Neural progenitor cell (in vitro differentiated cells): ENCODE data around the gene TMEM114. TPM values are rescaled to one million over a fixed set of nuclear protein-coding genes. Genes with fewer than 3 reads are reported as not detected.

ENCODE experiments used
- DNase-seq: peaks from one replicate; pipeline ENCODE4 v3.0.0-alpha.2; 2016; ENCODE audit warnings: low spot score
- H2AFZ ChIP-seq: fragments of 200-600 bp; sonication (generic); replicated peaks from 2 replicates; pipeline ENCODE4 v1.6.1; 2016; ENCODE audit warnings: antibody characterized with exemption
- H3F3A ChIP-seq: fragments of 200-600 bp; sonication (generic); 2 replicates; pipeline ENCODE4 v1.6.1; 2016; ENCODE audit warnings: antibody characterized with exemption, low read depth
- H3K27ac ChIP-seq: fragments of 200-600 bp; sonication (generic); 2 replicates; pipeline ENCODE4 v1.5.1; 2016; ENCODE audit warnings: mild to moderate bottlenecking
- H3K27me3 ChIP-seq: fragments of 200-600 bp; sonication (generic); 2 replicates; pipeline ENCODE4 v1.6.1; 2016; ENCODE audit warnings: mild to moderate bottlenecking, moderate library complexity
- H3K36me3 ChIP-seq: fragments of 200-600 bp; sonication (generic); 2 replicates; pipeline ENCODE4 v1.5.1; 2016
- H3K4me1 ChIP-seq: fragments of 200-600 bp; sonication (generic); 2 replicates; pipeline ENCODE4 v1.6.1; 2016; ENCODE audit warnings: mixed run types
- H3K4me2 ChIP-seq: fragments of 200-600 bp; sonication (generic); 2 replicates; pipeline ENCODE4 v1.6.1; 2016
- H3K4me3 ChIP-seq: fragments of 200-600 bp; sonication (generic); 2 replicates; pipeline ENCODE4 v1.5.1; 2016
- H3K79me2 ChIP-seq: fragments of 200-600 bp; sonication (generic); 2 replicates; pipeline ENCODE4 v1.6.1; 2016; ENCODE audit warnings: low read depth
- H3K9ac ChIP-seq: fragments of 200-600 bp; sonication (generic); 2 replicates; pipeline ENCODE4 v1.6.1; 2016
- H3K9me3 ChIP-seq: fragments of 200-600 bp; sonication (generic); 2 replicates; pipeline ENCODE4 v1.5.1; 2016; ENCODE audit warnings: low read depth
- H4K20me1 ChIP-seq: fragments of 200-600 bp; sonication (generic); 2 replicates; pipeline ENCODE4 v1.6.1; 2016; ENCODE audit warnings: low read depth
- H3K27ac Mint-ChIP-seq: 3 replicates; pipeline ENCODE4 v1.8.0; 2021; ENCODE audit warnings: mixed read lengths
- H3K27me3 Mint-ChIP-seq: 2 replicates; pipeline ENCODE4 v1.8.0; 2022; ENCODE audit warnings: low read depth, mild to moderate bottlenecking, inconsistent platforms, moderate library complexity, mixed read lengths; ENCODE audit not compliant: insufficient read depth
- H3K36me3 Mint-ChIP-seq: 3 replicates; pipeline ENCODE4 v1.8.0; 2021; ENCODE audit warnings: mixed read lengths
- H3K4me1 Mint-ChIP-seq: 3 replicates; pipeline ENCODE4 v1.8.0; 2021; ENCODE audit warnings: mixed read lengths
- H3K4me3 Mint-ChIP-seq: 3 replicates; pipeline ENCODE4 v1.8.0; 2021; ENCODE audit warnings: mild to moderate bottlenecking, moderate library complexity, mixed read lengths
- H3K9me3 Mint-ChIP-seq: 3 replicates; pipeline ENCODE4 v1.8.0; 2020; ENCODE audit warnings: mixed read lengths
- EZH2 ChIP-seq: fragments of 200-600 bp; sonication (generic); IDR thresholded peaks from 2 replicates; pipeline ENCODE4 v1.6.1; 2017; ENCODE audit warnings: antibody characterized with exemption, mild to moderate bottlenecking, moderate library complexity
- EZH2phosphoT487 ChIP-seq: fragments of 200-600 bp; sonication (generic); IDR thresholded peaks from 2 replicates; pipeline ENCODE4 v1.6.1; 2017; ENCODE audit warnings: antibody characterized with exemption
- total RNA-seq: library from RNA; depleted of rRNA; stranded (reverse); fragments of >200 nt; gene quantifications from 2 replicates; pipeline ENCODE4 v1.2.3, GENCODE V29; 2015; ENCODE audit warnings: low replicate concordance
- TF ChIP-seq, protein P1 (sequence below): fragments of 200-600 bp; sonication (generic); IDR thresholded peaks from 2 replicates; pipeline ENCODE4 v1.5.1; 2017; ENCODE audit warnings: antibody characterized with exemption, mild to moderate bottlenecking

TMEM114 gene
- total RNA-seq = 1.3 TPM in 1 of 2 replicates, not detected in the other

DNA sequence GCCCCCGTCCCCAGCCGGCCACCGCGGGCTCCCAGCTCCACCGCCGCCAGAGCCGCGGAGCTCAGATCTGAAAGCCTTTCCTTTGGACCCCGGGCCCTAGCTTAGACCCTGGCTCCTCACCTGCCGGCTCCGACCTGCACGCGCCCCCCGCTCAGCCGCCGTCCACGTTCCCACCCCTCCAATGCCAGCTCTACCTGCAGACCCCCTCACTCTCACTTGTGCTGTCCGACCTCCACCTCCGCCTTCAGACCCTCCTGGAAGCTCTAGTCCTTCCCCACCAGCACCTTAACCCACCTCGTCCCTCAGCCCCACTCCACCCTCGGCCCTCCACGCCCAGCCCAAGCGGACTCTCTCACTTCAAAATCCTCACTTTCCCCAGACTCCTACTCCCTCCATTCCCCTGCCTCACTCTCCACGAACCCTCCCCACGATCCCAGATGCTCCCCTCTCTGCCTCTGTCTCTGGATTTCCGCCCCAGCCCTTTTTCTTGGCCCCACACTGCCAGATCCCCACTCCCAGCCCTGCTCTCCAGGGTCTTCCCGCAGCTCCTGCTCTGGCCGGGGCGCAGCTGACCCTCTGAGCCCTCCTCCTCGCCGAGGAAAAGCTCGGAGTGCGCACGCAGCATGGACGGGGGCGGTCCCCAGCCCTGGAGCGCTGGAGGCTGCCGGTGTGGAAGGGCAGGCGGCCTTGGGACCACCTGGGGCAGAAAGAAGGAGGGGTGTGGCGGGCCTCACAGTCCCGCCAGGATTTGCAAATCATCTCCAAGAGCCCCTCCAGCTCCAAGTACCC is at the start of gene TMEM114:
Gene TMEM114 (minus strand): TSS at position 612 of the 789 bp plus-strand sequence. CDS start 673 bp downstream, outside the sequence.
- peak within 1 kb of the TSS; percentile 79 for H3K4me3 Mint-ChIP-seq
- no peak within 1 kb of the TSS for H3K27ac Mint-ChIP-seq
- no peak within 1 kb of the TSS for H3K9ac ChIP-seq
- H3K4me1 Mint-ChIP-seq = peaks cover 7% of the 10 kb centered on the region
- peaks cover 13% of the 10 kb centered on the region for H3F3A ChIP-seq
- DNase-seq = peak; percentile 61
- peaks cover 57% of the 10 kb centered on the region for H3K27me3 ChIP-seq
- peaks cover 6% of the 10 kb centered on the region for H3K4me1 ChIP-seq
- H3K36me3 Mint-ChIP-seq = no peaks in the 10 kb centered on the region
- no peaks in the 10 kb centered on the region for H3K36me3 ChIP-seq
- peak within 1 kb of the TSS; percentile 83 for H2AFZ ChIP-seq
- H3K4me2 ChIP-seq = peak within 1 kb of the TSS; percentile 88
- TF ChIP-seq, protein P1, sequence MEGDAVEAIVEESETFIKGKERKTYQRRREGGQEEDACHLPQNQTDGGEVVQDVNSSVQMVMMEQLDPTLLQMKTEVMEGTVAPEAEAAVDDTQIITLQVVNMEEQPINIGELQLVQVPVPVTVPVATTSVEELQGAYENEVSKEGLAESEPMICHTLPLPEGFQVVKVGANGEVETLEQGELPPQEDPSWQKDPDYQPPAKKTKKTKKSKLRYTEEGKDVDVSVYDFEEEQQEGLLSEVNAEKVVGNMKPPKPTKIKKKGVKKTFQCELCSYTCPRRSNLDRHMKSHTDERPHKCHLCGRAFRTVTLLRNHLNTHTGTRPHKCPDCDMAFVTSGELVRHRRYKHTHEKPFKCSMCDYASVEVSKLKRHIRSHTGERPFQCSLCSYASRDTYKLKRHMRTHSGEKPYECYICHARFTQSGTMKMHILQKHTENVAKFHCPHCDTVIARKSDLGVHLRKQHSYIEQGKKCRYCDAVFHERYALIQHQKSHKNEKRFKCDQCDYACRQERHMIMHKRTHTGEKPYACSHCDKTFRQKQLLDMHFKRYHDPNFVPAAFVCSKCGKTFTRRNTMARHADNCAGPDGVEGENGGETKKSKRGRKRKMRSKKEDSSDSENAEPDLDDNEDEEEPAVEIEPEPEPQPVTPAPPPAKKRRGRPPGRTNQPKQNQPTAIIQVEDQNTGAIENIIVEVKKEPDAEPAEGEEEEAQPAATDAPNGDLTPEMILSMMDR = no peak
- TF ChIP-seq EZH2 (peak; percentile 5), EZH2phosphoT487 (no peak)
- H3K27ac ChIP-seq = no peak within 1 kb of the TSS
- no peaks in the 10 kb centered on the region for H3K9me3 Mint-ChIP-seq
- H3K4me3 ChIP-seq = peak within 1 kb of the TSS; percentile 55
- H3K27me3 Mint-ChIP-seq = peaks cover 31% of the 10 kb centered on the region
- H3K9me3 ChIP-seq = no peaks in the 10 kb centered on the region
- H3K79me2 ChIP-seq = no peaks in the 10 kb centered on the region
- H4K20me1 ChIP-seq = no peaks in the 10 kb centered on the region

DNA sequence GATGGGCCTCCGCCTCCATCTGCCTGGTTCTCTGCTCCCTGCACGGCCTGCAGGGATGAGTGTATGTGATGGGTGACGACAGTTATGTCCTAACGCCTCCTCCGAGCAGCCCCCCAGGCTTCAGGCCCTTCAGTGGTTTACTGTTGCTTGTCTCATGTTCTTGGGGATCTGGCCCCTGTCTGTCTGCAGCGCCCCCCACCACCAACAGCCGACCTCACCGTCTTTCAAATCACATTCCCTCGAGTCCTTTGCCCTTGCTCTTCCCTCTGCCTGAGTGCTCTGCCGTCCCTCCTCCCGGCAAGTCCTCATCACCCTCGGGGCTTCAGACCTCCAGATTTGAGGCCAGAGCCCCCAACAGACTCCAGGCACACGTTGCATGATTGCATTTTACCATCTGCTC is 49.4 kb upstream of the TMEM114 start:
- TF ChIP-seq, protein P1 = no peak
- TF ChIP-seq EZH2phosphoT487 (no peak), EZH2 (no peak)
- no peak overlapping the region for H3K4me3 Mint-ChIP-seq
- peaks cover 50% of the 10 kb centered on the region for H3K36me3 Mint-ChIP-seq
- Histone ChIP-seq H3K27me3 (no peaks in the 10 kb centered on the region), H3K36me3 (peaks cover 7% of the 10 kb centered on the region), H4K20me1 (peaks cover 14% of the 10 kb centered on the region), H3K4me2 (no peak overlapping the region), H3K27ac (no peak overlapping the region), H3F3A (peaks cover 5% of the 10 kb centered on the region), H3K4me1 (no peaks in the 10 kb centered on the region), H2AFZ (no peak overlapping the region), H3K79me2 (no peaks in the 10 kb centered on the region), H3K9me3 (no peaks in the 10 kb centered on the region), H3K4me3 (no peak overlapping the region), H3K9ac (no peak overlapping the region)
- H3K27me3 Mint-ChIP-seq = peaks cover 4% of the 10 kb centered on the region
- no peaks in the 10 kb centered on the region for H3K9me3 Mint-ChIP-seq
- no peak overlapping the region for H3K27ac Mint-ChIP-seq
- DNase-seq = no peak
- H3K4me1 Mint-ChIP-seq = no peaks in the 10 kb centered on the region

DNA sequence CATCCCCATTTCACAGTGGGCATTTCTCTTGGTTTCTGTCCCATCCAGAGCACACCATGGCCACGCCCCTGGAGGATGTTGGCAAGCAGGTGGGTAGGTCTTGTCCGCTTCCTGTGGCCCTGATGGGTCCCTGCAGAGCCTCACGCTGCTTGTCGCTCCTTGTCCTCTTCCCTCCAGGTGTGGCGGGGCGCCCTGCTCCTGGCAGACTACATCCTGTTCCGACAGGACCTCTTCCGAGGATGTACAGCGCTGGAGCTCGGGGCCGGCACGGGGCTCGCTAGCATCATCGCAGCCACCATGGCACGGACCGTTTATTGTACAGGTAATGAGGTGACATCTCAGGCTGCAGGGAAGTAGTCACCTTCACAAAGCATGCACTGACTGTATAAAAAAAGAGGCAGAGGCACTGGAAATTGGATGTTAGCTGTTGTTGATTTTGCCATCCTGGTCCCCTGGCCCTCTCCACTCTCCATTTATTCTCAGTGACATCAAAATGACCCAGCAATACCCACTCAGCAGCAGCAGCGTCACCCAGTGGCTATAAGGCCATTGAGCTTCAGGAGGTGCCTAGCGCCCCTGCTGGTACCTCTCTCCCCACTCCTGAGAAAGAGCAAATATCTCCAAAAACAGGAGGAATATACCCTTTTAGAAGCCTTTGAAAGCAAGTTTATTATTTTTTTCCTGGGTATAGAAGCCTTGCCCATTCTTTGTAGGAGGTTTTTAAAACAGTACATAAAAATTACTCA is 44.9 kb upstream of the TMEM114 start:
- DNase-seq = peak; percentile 80
- no peak overlapping the region for H3K27ac Mint-ChIP-seq
- peaks cover 2% of the 10 kb centered on the region for H3K27me3 Mint-ChIP-seq
- peaks cover 20% of the 10 kb centered on the region for H3K4me1 Mint-ChIP-seq
- no peak overlapping the region for H3K9ac ChIP-seq
- no peak overlapping the region for H3K4me3 Mint-ChIP-seq
- no peak overlapping the region for H3K4me2 ChIP-seq
- peaks cover 25% of the 10 kb centered on the region for H3K36me3 Mint-ChIP-seq
- no peaks in the 10 kb centered on the region for H3K79me2 ChIP-seq
- H3K9me3 Mint-ChIP-seq = no peaks in the 10 kb centered on the region
- H3F3A ChIP-seq = peaks cover 7% of the 10 kb centered on the region
- peaks cover 50% of the 10 kb centered on the region for H4K20me1 ChIP-seq
- H3K27ac ChIP-seq = no peak overlapping the region
- no peak overlapping the region for H3K4me3 ChIP-seq
- no peak overlapping the region for H2AFZ ChIP-seq
- H3K27me3 ChIP-seq = no peaks in the 10 kb centered on the region
- H3K4me1 ChIP-seq = no peaks in the 10 kb centered on the region
- H3K9me3 ChIP-seq = no peaks in the 10 kb centered on the region
- TF ChIP-seq, protein P1 = peak; percentile 98
- TF ChIP-seq EZH2phosphoT487 = no peak
- TF ChIP-seq EZH2 = no peak
- H3K36me3 ChIP-seq = peaks cover 7% of the 10 kb centered on the region
